ENCODE measurements around the gene FOSL1. TPM values are rescaled to one million over a fixed set of nuclear protein-coding genes. Genes with fewer than 3 reads are reported as not detected.

The FOSL1 gene
- total RNA-seq, 1 experiment from 2014 or later = 109 TPM

GRCh38 chr11:65882120-65883057 lies 17.8 kb downstream of the FOSL1 start:
- no peak for DNase-seq (ENCODE audit: low spot score)

GRCh38 chr11:65880844-65881421 lies 19.3 kb downstream of the FOSL1 start:
- DNase-seq (ENCODE audit: low spot score) = no peak

- no peak for DNase-seq (ENCODE audit: low spot score)
Measured at GRCh38 chr11:65880027-65880426, 20.2 kb downstream of the FOSL1 start.

GRCh38 chr11:65879617-65880016 lies 20.6 kb downstream of the FOSL1 start, which contains the start of gene CTSW:
CTSW (plus strand) TSS chr11:65879837; CDS start chr11:65879855, 18 bp downstream.
- no peak for DNase-seq (ENCODE audit: low spot score)

GRCh38 chr11:65873318-65874156 lies 26.7 kb downstream of the FOSL1 start:
- DNase-seq (ENCODE audit: low spot score) = peak; percentile 86

- DNase-seq (ENCODE audit: low spot score) = no peak
Measured at GRCh38 chr11:65872586-65873317, 27.4 kb downstream of the FOSL1 start, which contains the start of gene EFEMP2. EFEMP2 (minus strand) TSS chr11:65872800; CDS start chr11:65872354, 446 bp downstream.

- DNase-seq (ENCODE audit: low spot score) = no peak
Measured at GRCh38 chr11:65871811-65872548, 28.2 kb downstream of the FOSL1 start.

GRCh38 chr11:65870706-65871681 lies 29.2 kb downstream of the FOSL1 start:
- DNase-seq (ENCODE audit: low spot score) = no peak

GRCh38 chr11:65870307-65870658 lies 29.9 kb downstream of the FOSL1 start:
- no peak for DNase-seq (ENCODE audit: low spot score)

- no peak for DNase-seq (ENCODE audit: low spot score)
Measured at GRCh38 chr11:65869643-65870306, 30.4 kb downstream of the FOSL1 start.

- DNase-seq (ENCODE audit: low spot score) = no peak
Measured at GRCh38 chr11:65868907-65869306, 31.3 kb downstream of the FOSL1 start.

- DNase-seq (ENCODE audit: low spot score) = no peak
Measured at GRCh38 chr11:65868076-65868667, 32.0 kb downstream of the FOSL1 start.

GRCh38 chr11:65867284-65868071 lies 32.7 kb downstream of the FOSL1 start:
- DNase-seq (ENCODE audit: low spot score) = no peak

- DNase-seq (ENCODE audit: low spot score) = no peak
Measured at GRCh38 chr11:65866509-65867283, 33.5 kb downstream of the FOSL1 start.

- DNase-seq (ENCODE audit: low spot score) = no peak
Measured at GRCh38 chr11:65865550-65866172, 34.5 kb downstream of the FOSL1 start.

- no peak for DNase-seq (ENCODE audit: low spot score)
Measured at GRCh38 chr11:65864706-65865471, 35.3 kb downstream of the FOSL1 start.

All from A172 (cell line).